ENCODE data around the gene NUDT16L1. TPM values are rescaled to one million over a fixed set of nuclear protein-coding genes. Genes with fewer than 3 reads are reported as not detected.
"Not testable (repeated sequence)": the region's sequence is repeated elsewhere in the genome, so short reads cannot be mapped to it uniquely, and the experiment has no call there.

NUDT16L1 gene
- total RNA-seq, 1 donor, result 15.4 TPM

DNA sequence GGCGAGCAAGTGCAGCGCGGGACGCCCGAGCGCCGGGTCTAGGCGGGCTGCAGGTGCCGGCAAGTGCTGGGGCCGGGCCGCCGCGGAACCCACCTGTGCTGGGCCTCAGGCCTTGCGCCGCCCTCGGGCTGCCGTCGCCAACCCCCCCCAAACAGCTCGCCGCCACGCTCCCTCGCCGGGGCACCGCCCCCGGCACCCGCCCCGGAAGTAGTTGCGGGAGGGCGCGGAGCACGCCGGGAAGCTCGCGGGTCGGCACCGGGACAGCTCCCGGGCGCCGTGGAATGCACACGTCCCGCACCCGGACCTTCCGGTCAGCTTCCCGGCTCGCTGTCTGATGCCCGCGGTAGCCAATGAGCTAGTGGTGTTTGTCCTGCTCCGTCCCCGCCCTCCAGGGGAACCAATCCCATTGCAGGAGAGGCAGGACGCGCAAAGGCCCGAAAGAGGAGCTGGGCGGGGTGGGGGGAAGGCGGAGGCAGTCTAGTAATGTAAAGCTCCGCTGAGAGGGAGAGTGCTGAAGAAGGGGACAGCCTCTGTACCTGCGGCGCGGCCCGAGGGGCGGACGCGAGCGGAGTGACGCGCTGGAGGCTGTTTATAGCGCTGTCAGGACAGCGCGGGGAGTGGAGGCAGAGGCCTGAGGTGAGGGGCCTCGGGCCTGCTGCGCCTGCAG lies 40.8 kb downstream of the NUDT16L1 start, which contains the start of the genes ANKS3 and DNAAF8:
Gene ANKS3, minus strand, starts transcription at position 209 of the 667 bp plus-strand sequence. CDS start 4,122 bp downstream, outside the sequence.
Gene DNAAF8, plus strand, starts transcription at position 475 of the 667 bp plus-strand sequence. CDS start 1,978 bp downstream, outside the sequence.
- TF ChIP-seq, protein P1, sequence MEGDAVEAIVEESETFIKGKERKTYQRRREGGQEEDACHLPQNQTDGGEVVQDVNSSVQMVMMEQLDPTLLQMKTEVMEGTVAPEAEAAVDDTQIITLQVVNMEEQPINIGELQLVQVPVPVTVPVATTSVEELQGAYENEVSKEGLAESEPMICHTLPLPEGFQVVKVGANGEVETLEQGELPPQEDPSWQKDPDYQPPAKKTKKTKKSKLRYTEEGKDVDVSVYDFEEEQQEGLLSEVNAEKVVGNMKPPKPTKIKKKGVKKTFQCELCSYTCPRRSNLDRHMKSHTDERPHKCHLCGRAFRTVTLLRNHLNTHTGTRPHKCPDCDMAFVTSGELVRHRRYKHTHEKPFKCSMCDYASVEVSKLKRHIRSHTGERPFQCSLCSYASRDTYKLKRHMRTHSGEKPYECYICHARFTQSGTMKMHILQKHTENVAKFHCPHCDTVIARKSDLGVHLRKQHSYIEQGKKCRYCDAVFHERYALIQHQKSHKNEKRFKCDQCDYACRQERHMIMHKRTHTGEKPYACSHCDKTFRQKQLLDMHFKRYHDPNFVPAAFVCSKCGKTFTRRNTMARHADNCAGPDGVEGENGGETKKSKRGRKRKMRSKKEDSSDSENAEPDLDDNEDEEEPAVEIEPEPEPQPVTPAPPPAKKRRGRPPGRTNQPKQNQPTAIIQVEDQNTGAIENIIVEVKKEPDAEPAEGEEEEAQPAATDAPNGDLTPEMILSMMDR (IDR thresholded peaks at IDR 0.05; ENCODE audit: insufficient read depth, low read length), result no peak
- peak within 1 kb of the TSS; percentile 93 for H3K4me3 ChIP-seq (ENCODE audit: low read depth, low read length)
- peak; percentile 96 for DNase-seq (ENCODE audit: low read depth)

DNA sequence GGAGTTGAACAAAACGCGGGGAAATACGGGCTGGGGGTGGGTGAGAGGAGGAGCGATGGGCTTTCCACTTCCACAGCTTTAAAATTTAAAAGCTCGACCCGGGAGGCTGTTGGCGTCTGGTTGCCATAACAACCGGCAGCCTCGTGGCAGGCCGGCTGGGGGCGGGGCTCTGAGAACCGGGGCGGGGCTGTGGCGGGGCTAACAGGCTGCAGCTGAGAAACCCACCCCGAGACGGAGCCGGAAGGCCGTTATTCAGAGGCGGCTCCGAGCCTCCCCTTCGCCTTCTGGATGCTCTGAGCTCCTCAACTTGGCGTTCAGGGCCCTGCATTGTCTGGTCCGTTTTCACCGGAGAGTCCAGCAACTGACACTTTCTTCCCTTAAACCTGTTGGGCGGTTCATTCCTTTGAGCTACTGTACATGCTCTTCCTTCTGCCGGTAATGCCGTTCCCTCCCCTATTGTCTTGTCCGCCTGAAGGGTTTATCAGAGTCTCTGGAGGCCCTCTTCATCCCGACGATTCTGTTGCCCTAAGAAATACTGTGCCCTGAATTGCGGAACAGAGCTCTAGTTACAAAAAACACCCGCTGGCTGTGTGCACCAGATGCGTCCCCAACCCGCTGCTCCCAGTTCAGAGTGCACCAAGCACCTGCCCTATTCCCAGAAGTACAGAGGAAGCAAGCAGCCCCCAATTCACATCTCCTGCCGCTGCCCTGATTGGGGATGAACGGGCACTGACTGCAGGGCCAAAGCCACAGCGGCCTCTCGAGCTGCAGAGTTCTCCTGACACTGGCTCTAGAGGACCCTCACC lies 41.6 kb downstream of the NUDT16L1 start:
- peak overlapping the region; percentile 93 for H3K4me3 ChIP-seq (ENCODE audit: low read depth, low read length)
- TF ChIP-seq, protein P1 (IDR thresholded peaks at IDR 0.05; ENCODE audit: insufficient read depth, low read length), result no peak
- DNase-seq (ENCODE audit: low read depth), result peak; percentile 75

DNA sequence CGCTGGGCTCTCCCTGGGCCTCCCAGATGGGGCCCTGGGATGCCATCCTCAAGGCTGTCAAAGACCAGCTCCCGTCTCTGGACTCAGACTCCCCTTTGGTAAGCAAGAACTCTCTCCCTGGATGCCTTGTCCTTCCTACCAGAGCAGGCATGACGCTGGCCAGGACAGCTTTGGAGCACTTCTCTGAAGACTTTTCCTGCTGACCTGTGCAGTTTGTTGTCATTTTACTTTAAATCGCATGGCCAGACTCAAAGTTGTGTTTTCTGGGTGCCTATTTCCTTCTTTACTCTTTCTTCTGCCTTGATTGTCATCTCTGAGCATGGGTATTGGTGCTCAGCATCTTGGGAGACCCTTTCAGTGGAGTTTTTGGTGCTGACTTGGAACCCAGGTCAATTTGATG lies 43.2 kb downstream of the NUDT16L1 start:
- no peak overlapping the region for H3K4me3 ChIP-seq (ENCODE audit: low read depth, low read length)
- TF ChIP-seq, protein P1 (IDR thresholded peaks at IDR 0.05; ENCODE audit: insufficient read depth, low read length), result no peak
- DNase-seq (ENCODE audit: low read depth), result no peak

DNA sequence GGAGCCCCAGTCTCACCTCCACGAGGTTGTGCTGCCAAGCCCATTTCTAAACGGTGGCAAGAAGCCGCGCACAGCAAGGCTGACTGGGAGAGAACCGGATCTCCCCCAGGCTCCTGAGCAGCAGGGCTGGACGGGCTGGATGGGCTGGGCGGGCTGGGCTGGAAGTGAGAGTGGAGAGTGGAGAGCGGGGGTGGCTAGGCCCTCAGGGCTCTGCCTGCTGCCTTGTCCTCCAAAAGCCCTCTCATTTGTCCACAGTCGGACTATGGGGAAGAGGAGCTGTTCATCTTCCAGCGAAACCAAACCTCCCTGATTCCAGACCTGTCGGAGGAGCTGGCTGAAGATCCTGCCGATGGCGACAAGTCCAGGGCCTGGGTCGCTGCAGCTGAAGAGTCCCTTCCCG lies 44.2 kb downstream of the NUDT16L1 start:
- DNase-seq (ENCODE audit: low read depth), result no peak
- H3K4me3 ChIP-seq (ENCODE audit: low read depth, low read length), result no peak overlapping the region
- TF ChIP-seq, protein P1 (IDR thresholded peaks at IDR 0.05; ENCODE audit: insufficient read depth, low read length), result no peak

DNA sequence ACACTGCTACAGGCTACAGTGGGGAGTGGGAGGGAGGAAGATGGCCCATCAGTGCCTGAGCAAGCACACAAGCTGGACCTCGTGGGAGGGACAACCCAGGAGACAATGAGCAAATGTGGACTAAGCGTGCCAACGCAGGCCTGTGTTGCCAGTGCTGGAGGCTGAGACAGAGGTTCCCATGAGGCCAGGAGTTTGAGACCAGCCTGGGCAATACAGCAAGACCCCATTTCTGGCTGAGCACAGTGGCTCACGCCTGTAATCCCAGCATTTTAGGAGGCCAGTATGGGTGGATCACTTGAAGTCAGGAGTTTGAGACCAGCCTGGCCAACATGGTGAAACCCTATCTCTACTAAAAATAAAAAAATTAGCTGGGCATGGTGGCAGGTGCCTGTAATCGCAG lies 45.0 kb downstream of the NUDT16L1 start:
- DNase-seq (ENCODE audit: low read depth); H3K4me3 ChIP-seq (ENCODE audit: low read depth, low read length): not testable (repeated sequence)

DNA sequence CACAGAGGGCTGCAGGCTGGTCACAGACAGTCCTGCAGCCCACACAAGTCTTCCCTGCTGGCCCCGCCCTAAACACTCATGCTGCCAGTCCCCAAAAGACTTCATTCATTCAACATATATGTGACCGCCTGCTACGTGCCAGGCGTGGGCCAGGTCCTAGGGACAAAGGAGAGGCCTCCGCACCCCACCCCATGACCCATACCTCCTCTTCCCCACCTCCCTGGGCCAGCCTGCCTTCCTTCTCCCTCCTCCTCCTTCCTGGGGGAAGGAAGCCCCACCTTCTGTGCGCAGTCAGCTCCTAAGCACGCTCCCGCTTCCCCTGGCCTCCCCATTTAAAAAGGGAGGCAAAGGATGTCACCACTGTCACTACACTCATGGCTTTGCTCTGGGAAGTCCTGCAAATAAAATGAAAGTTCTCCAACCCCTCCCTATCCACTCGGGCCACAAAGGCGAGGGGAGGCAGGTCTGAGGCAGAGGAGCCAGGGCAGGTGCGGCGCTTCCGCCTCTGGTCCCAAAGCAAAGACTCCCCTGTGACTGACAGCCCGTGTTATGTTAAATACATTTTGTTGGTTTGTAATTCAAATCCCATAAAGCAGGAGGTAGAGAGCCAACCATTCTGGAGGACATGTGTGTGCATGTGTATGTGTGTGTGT lies 50.0 kb downstream of the NUDT16L1 start:
- TF ChIP-seq, protein P1 (IDR thresholded peaks at IDR 0.05; ENCODE audit: insufficient read depth, low read length), result no peak
- no peak overlapping the region for H3K4me3 ChIP-seq (ENCODE audit: low read depth, low read length)
- no peak for DNase-seq (ENCODE audit: low read depth)

All from fibroblast of the aortic adventitia (primary cell).